ENCODE measurements around the gene PRKACG. TPM values are rescaled to one million over a fixed set of nuclear protein-coding genes. Genes with fewer than 3 reads are reported as not detected.

Gene PRKACG
- total RNA-seq, 6 donors from 2014 or later, result not detected

DNA sequence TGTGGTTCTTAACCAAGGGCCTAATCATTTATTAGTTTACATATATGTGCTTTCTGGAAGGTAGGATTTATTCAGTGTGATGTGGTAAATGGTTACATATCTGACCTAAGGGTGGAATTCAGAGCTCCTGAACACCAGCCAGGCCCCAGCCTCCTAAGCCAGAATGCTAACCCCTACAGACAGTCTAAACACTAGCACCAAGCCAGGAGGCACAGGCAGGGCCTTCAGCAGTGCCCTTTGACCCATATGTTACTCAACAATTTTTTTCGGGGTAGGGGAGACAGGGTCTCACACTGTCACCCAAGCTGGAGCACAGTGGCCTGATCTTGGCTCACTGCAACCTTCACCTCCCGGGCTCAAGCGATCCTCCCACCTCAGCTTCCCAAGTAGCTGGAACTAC, 40.3 kb downstream of the PRKACG start:
- peak overlapping the region; percentile 23 to 83 (median 52) for H3K27ac ChIP-seq

DNA sequence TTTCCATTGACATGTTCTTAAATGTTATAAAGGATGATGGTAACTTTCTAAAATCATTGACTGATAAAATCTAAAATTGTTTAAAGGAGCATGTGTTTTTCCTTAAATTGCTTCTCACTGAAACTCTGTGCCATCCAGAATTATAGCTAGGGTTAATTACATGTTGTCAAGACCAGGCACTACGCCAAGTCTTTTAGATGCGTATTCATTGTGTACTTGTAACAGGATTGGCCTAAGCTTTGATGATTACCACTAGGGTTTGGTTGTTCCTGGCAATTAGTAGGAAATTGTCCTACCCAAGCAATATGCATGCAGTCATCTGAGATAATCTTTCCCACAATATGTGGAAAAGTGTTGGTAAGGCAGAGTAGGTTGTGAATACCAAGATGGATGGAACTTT, 43.8 kb downstream of the PRKACG start:
- ATAC-seq (ENCODE audit: low FRiP score in 2 of 2), result no peak
- no peaks in the 10 kb centered on the region for H3K9me3 ChIP-seq
- DNase-seq, result no peak
- H3K4me1 ChIP-seq, result peaks cover 0 to 3% (median 2%) of the 10 kb centered on the region in 4 donors
- peak overlapping the region in 2 of 4 donors; percentile 7 to 73 for H3K27ac ChIP-seq
- peak in 1 of 2 donors; percentile 24 for TF ChIP-seq POLR2AphosphoS5 (IDR thresholded peaks at IDR 0.05)
- no peak for TF ChIP-seq EP300 (IDR thresholded peaks at IDR 0.05)
- H3K27me3 ChIP-seq, result no peaks in the 10 kb centered on the region
- H3K4me3 ChIP-seq, result no peak overlapping the region
- WGBS, 2 donors, result 44 to 50% methylated on average over 2 of the region's 2 CpGs
- peaks cover 0 to 4% (median 0%) of the 10 kb centered on the region in 4 donors for H3K36me3 ChIP-seq

More for the DNA sequence above, 40.3 kb downstream of the PRKACG start:
- 57 to 87% methylated on average over 1 to 3 of the region's 3 CpGs for WGBS, 2 donors
- no peaks in the 10 kb centered on the region for H3K36me3 ChIP-seq
- DNase-seq (no peak), ATAC-seq (ENCODE audit: low FRiP score in 2 of 2) (no peak)
- H3K4me3 ChIP-seq, result peak overlapping the region in 3 of 4 donors; percentile 31 to 52 (median 37)
- H3K9me3 ChIP-seq, result no peaks in the 10 kb centered on the region
- H3K27me3 ChIP-seq, result no peaks in the 10 kb centered on the region
- H3K4me1 ChIP-seq, result peaks cover 0 to 8% (median 2%) of the 10 kb centered on the region in 4 donors
- TF ChIP-seq EP300 (IDR thresholded peaks at IDR 0.05) (no peak), POLR2AphosphoS5 (IDR thresholded peaks at IDR 0.05) (no peak), POLR2A (IDR thresholded peaks at IDR 0.05) (no peak)
- TF ChIP-seq, protein P1, sequence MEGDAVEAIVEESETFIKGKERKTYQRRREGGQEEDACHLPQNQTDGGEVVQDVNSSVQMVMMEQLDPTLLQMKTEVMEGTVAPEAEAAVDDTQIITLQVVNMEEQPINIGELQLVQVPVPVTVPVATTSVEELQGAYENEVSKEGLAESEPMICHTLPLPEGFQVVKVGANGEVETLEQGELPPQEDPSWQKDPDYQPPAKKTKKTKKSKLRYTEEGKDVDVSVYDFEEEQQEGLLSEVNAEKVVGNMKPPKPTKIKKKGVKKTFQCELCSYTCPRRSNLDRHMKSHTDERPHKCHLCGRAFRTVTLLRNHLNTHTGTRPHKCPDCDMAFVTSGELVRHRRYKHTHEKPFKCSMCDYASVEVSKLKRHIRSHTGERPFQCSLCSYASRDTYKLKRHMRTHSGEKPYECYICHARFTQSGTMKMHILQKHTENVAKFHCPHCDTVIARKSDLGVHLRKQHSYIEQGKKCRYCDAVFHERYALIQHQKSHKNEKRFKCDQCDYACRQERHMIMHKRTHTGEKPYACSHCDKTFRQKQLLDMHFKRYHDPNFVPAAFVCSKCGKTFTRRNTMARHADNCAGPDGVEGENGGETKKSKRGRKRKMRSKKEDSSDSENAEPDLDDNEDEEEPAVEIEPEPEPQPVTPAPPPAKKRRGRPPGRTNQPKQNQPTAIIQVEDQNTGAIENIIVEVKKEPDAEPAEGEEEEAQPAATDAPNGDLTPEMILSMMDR (IDR thresholded peaks at IDR 0.05), result no peak

DNA sequence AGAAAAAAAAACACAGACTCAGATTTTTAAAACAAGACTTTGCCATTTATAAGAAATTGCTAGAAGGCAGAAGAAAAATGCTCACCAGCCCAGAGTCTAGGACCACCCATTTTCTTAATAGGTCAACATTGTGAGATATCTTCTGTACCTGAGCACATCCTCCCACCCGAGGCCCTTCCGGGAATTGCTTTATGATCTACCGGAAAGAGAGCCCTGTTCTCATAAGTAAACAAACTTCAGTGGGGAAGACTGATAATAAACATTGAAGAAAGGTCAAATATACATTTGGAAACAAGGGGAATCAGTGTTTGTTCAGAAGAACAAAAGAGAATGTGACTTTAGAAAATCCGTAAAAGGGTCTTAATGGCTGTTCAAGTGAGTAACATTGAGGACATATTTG, 44.4 kb downstream of the PRKACG start:
- ATAC-seq (ENCODE audit: low FRiP score in 2 of 2), result no peak
- DNase-seq, result no peak
- TF ChIP-seq POLR2AphosphoS5 (IDR thresholded peaks at IDR 0.05), result peak; percentile 53 to 61
- peak in 2 of 4 donors; percentile 47 to 63 for TF ChIP-seq EP300 (IDR thresholded peaks at IDR 0.05)
- TF ChIP-seq, protein P1 (IDR thresholded peaks at IDR 0.05), result no peak
- no peak for TF ChIP-seq POLR2A (IDR thresholded peaks at IDR 0.05)

DNA sequence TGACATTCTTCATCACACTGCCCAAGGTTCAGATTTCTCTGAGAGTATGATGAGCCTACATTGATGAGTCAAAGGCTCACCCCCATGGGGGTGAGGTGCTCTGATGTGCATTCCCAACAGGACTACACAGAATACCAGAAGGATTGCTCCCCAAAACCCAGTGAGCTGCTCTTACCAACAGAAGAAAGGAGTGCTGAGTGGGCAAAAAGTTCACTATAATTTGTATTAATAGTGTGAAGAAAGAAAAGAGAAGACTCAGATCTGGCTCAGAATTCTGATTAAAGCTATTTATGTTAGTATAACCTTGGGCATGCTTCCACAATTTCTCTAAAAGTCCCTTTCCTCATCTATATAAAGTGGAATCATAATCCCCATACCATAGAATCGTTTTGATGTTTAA, 46.1 kb downstream of the PRKACG start:
- Histone ChIP-seq H3K9me3 (no peaks in the 10 kb centered on the region), H3K27me3 (no peaks in the 10 kb centered on the region), H3K36me3 (peaks cover 0 to 4% (median 0%) of the 10 kb centered on the region in 4 donors), H3K4me3 (no peak overlapping the region), H3K27ac (no peak overlapping the region), H3K4me1 (peaks cover 6 to 23% (median 16%) of the 10 kb centered on the region in 4 donors)
- DNase-seq (no peak), ATAC-seq (ENCODE audit: low FRiP score in 2 of 2) (no peak)
- TF ChIP-seq, protein P1 (IDR thresholded peaks at IDR 0.05), result no peak
- no peak for TF ChIP-seq POLR2A (IDR thresholded peaks at IDR 0.05)
- no peak for TF ChIP-seq POLR2AphosphoS5 (IDR thresholded peaks at IDR 0.05)
- no peak for TF ChIP-seq EP300 (IDR thresholded peaks at IDR 0.05)
- WGBS, 2 donors, result 64 to 83% methylated on average over 1 of the region's 1 CpG

More for the DNA sequence above, 44.4 kb downstream of the PRKACG start:
- H3K36me3 ChIP-seq, result peaks cover 0 to 4% (median 0%) of the 10 kb centered on the region in 4 donors
- WGBS, 2 donors, result 42 to 66% methylated on average over 4 of the region's 4 CpGs
- H3K9me3 ChIP-seq, result no peaks in the 10 kb centered on the region
- peak overlapping the region in 2 of 4 donors; percentile 7 to 73 for H3K27ac ChIP-seq
- no peaks in the 10 kb centered on the region for H3K27me3 ChIP-seq
- no peak overlapping the region for H3K4me3 ChIP-seq
- peaks cover 0 to 7% (median 5%) of the 10 kb centered on the region in 4 donors for H3K4me1 ChIP-seq

DNA sequence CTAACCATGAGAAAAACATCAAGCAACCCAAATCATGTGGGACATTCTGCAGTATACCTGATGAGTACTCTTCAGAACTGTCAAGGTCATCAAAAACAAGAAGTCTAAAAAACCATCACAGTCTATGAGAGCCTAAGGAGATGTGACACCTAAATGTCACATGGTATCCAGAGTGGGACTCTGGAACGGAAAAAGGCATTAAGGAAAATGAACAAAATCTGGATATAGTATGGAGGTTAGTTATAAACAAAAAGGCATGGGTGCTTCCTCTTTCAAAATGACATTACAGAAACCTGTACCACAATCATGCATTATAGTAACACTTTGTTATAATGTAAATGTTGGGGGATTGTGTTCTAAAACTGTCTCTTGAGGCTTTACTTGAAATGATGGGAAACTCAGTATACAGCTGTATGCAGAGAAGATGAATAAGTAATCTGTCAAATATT, 47.4 kb downstream of the PRKACG start:
- peaks cover 0 to 4% (median 0%) of the 10 kb centered on the region in 4 donors for H3K36me3 ChIP-seq

More for the DNA sequence above, 47.4 kb downstream of the PRKACG start:
- no peaks in the 10 kb centered on the region for H3K9me3 ChIP-seq
- TF ChIP-seq POLR2AphosphoS5 (IDR thresholded peaks at IDR 0.05), result no peak
- TF ChIP-seq, protein P1 (IDR thresholded peaks at IDR 0.05), result no peak
- DNase-seq (no peak), ATAC-seq (ENCODE audit: low FRiP score in 2 of 2) (no peak)
- H3K4me1 ChIP-seq, result peaks cover 6 to 23% (median 18%) of the 10 kb centered on the region in 4 donors
- WGBS, 2 donors, result 84 to 96% methylated on average over 1 of the region's 1 CpG
- H3K27ac ChIP-seq, result no peak overlapping the region
- no peaks in the 10 kb centered on the region for H3K27me3 ChIP-seq
- no peak overlapping the region for H3K4me3 ChIP-seq
